DND-41 (cell line): ENCODE results near the gene AOPEP.

Source experiments
- ATAC-seq: fragments of 200-7000 bp; cut with Tn5 transposase; 3 replicates; pipeline ENCODE4 v1.9.1; 2021; ENCODE audit warnings: low read depth; ENCODE audit not compliant: insufficient read depth
- DNase-seq: peaks from one replicate; pipeline ENCODE4 v3.0.0-alpha.2; 2020
- H2AFZ ChIP-seq: 2 replicates; pipeline ENCODE4 v1.6.0; 2012; ENCODE audit warnings: low read depth, low read length
- H3K27ac ChIP-seq: 2 replicates; pipeline ENCODE4 v1.5.1; 2012; ENCODE audit warnings: low read length, inconsistent platforms
- H3K27me3 ChIP-seq: fragments of 200-600 bp; sonication (generic); 2 replicates; pipeline ENCODE4 v1.6.0; 2012; ENCODE audit warnings: low read length, mild to moderate bottlenecking, inconsistent platforms; ENCODE audit not compliant: insufficient read depth, poor library complexity
- H3K36me3 ChIP-seq: 2 replicates; pipeline ENCODE4 v1.5.1; 2012; ENCODE audit warnings: low read length, inconsistent platforms; ENCODE audit not compliant: insufficient read depth
- H3K4me1 ChIP-seq: 2 replicates; pipeline ENCODE4 v1.5.1; 2012; ENCODE audit warnings: mild to moderate bottlenecking, low read length; ENCODE audit not compliant: insufficient read depth
- H3K4me2 ChIP-seq: 2 replicates; pipeline ENCODE4 v1.6.0; 2012; ENCODE audit warnings: mild to moderate bottlenecking, moderate library complexity, low read length, inconsistent platforms; ENCODE audit not compliant: insufficient read depth
- H3K4me3 ChIP-seq, 2 experiments: fragments of 200-600 bp in 1 of 2; shearing (Covaris generic) in 1 of 2; 2 replicates each; pipeline ENCODE4 v1.5.1; 2012 to 2016; ENCODE audit warnings: inconsistent platforms in 2 of 2, low read length in 2 of 2, mild to moderate bottlenecking in 2 of 2, low read depth in 1 of 2, moderate library complexity in 1 of 2
- H3K79me2 ChIP-seq: 2 replicates; pipeline ENCODE4 v1.6.0; 2012; ENCODE audit warnings: low read length, inconsistent platforms; ENCODE audit not compliant: insufficient read depth
- H3K9ac ChIP-seq: 2 replicates; pipeline ENCODE4 v1.6.0; 2012; ENCODE audit warnings: low read depth, mild to moderate bottlenecking, inconsistent platforms, low read length, moderate library complexity
- H3K9me3 ChIP-seq: 2 replicates; pipeline ENCODE4 v1.5.1; 2012; ENCODE audit warnings: low read length, moderate library complexity, mild to moderate bottlenecking, inconsistent platforms; ENCODE audit not compliant: insufficient read depth, severe bottlenecking
- H4K20me1 ChIP-seq: 2 replicates; pipeline ENCODE4 v1.6.0; 2012; ENCODE audit warnings: low read length; ENCODE audit not compliant: insufficient read depth
- EZH2 ChIP-seq: IDR thresholded peaks from 3 replicates; pipeline ENCODE4 v1.6.1; 2012; ENCODE audit warnings: borderline replicate concordance, low read depth, mild to moderate bottlenecking, moderate library complexity, low read length, inconsistent platforms; ENCODE audit not compliant: severe bottlenecking
- TF ChIP-seq, protein P1 (sequence below): IDR thresholded peaks from 2 replicates; pipeline ENCODE4 v1.5.1; 2012; ENCODE audit warnings: borderline replicate concordance, low read length, moderate library complexity, mild to moderate bottlenecking; ENCODE audit not compliant: poor library complexity, severe bottlenecking; ENCODE audit errors: extremely low read depth

AOPEP gene

DNA sequence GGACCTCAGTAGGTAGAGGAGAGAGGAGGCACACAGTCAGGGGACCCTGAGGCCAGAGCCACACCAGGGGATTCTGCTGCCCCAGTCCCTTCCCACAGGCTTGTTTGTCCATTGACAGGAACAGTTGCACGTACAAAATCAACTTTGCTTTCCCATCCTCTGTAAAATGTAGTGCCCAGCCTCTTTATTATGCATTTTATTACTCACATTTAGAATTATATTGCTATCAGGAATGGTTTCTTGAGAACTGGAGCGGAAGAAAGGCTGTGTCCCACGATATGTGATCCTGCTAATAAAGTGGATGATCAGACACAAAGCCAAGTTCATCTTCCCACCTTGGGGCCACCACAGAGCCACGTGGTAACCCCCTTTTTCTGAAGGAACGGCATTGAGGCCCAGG is 313.6 kb downstream of the AOPEP start:
- no peak for TF ChIP-seq EZH2
- TF ChIP-seq, protein P1, sequence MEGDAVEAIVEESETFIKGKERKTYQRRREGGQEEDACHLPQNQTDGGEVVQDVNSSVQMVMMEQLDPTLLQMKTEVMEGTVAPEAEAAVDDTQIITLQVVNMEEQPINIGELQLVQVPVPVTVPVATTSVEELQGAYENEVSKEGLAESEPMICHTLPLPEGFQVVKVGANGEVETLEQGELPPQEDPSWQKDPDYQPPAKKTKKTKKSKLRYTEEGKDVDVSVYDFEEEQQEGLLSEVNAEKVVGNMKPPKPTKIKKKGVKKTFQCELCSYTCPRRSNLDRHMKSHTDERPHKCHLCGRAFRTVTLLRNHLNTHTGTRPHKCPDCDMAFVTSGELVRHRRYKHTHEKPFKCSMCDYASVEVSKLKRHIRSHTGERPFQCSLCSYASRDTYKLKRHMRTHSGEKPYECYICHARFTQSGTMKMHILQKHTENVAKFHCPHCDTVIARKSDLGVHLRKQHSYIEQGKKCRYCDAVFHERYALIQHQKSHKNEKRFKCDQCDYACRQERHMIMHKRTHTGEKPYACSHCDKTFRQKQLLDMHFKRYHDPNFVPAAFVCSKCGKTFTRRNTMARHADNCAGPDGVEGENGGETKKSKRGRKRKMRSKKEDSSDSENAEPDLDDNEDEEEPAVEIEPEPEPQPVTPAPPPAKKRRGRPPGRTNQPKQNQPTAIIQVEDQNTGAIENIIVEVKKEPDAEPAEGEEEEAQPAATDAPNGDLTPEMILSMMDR, result no peak
- no peak overlapping the region for H3K27ac ChIP-seq
- H3K79me2 ChIP-seq, result no peaks in the 10 kb centered on the region

GRCh38 chr9:95043826-95044225 is 317.3 kb downstream of the AOPEP start:
- Histone ChIP-seq H3K79me2 (no peaks in the 10 kb centered on the region), H3K4me1 (no peaks in the 10 kb centered on the region), H4K20me1 (no peaks in the 10 kb centered on the region), H3K4me3 (no peak overlapping the region), H3K4me2 (no peak overlapping the region), H3K36me3 (no peaks in the 10 kb centered on the region), H3K9ac (no peak overlapping the region), H3K27me3 (no peaks in the 10 kb centered on the region), H3K27ac (no peak overlapping the region), H2AFZ (no peak overlapping the region), H3K9me3 (no peaks in the 10 kb centered on the region)
- ATAC-seq, result no peak
- DNase-seq, result no peak
- TF ChIP-seq EZH2, result no peak
- TF ChIP-seq, protein P1, result no peak

More for the DNA sequence above, 313.6 kb downstream of the AOPEP start:
- Histone ChIP-seq H3K9me3 (no peaks in the 10 kb centered on the region), H3K36me3 (no peaks in the 10 kb centered on the region), H2AFZ (no peak overlapping the region), H3K4me2 (no peak overlapping the region), H3K27me3 (no peaks in the 10 kb centered on the region), H4K20me1 (no peaks in the 10 kb centered on the region), H3K9ac (no peak overlapping the region), H3K4me3 (no peak overlapping the region), H3K4me1 (no peaks in the 10 kb centered on the region)
- no peak for ATAC-seq
- no peak for DNase-seq

DNA sequence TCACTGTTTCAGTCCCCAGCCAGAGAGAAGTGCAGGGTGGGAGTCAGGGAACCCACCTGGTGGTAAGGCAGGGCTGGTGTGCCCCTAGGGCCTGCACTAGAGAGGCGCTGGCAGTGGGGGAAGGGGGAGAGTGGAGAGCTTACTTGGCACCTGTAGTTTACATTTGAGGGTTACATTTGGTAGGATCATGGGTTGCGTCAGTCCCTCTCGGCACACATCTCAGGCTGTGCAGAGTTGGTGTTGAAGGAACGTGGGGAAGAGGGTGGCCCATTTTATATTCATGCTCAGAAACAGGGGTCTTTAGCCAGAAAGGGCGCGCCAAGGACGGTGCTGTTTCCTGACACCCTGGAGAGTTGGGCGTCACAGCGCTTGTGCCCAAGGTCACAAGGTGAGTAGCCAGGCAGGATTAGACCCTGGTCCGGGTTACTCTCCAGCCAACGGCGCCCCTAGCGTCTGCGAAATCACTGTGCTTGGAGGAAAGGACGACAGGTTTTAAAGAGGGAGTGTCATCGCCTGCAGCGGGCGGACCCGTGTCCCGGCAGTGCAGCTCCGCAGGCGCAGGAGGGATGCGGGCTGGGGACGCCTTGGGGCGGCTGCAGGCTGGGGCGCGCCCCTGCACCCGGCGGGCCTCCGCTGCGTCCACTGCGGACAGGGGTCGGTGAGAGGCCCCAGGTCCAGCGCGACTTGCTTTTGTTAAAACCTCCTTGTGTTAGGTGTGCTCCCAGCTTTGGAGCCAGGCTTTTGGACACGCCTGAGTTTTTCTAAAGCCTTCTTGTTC is 318.4 kb downstream of the AOPEP start:
- Histone ChIP-seq H3K27me3 (no peaks in the 10 kb centered on the region), H3K9me3 (no peaks in the 10 kb centered on the region), H3K4me1 (no peaks in the 10 kb centered on the region), H3K36me3 (no peaks in the 10 kb centered on the region), H3K4me2 (no peak overlapping the region), H3K9ac (no peak overlapping the region), H3K79me2 (no peaks in the 10 kb centered on the region), H3K27ac (no peak overlapping the region), H4K20me1 (no peaks in the 10 kb centered on the region), H2AFZ (no peak overlapping the region), H3K4me3 (no peak overlapping the region)
- DNase-seq, result no peak
- no peak for ATAC-seq
- TF ChIP-seq, protein P1, result no peak
- TF ChIP-seq EZH2, result no peak
